ENCODE measurements around the gene MT1X. TPM values are rescaled to one million over a fixed set of nuclear protein-coding genes. Genes with fewer than 3 reads are reported as not detected.

Gene MT1X
- total RNA-seq, 1 donor from 2014 or later = 2.3 TPM

- Mint-ChIP-seq H3K9me3 (ENCODE audit: unreplicated experiment) (no peaks in the 10 kb centered on the region), H3K4me1 (ENCODE audit: unreplicated experiment) (no peaks in the 10 kb centered on the region), H3K36me3 (ENCODE audit: low read depth, unreplicated experiment) (no peaks in the 10 kb centered on the region), H3K27ac (ENCODE audit: unreplicated experiment) (no peak overlapping the region), H3K4me3 (ENCODE audit: unreplicated experiment) (no peak overlapping the region), H3K27me3 (ENCODE audit: unreplicated experiment) (peaks cover 5% of the 10 kb centered on the region)
- no peak for TF ChIP-seq CTCF (IDR thresholded peaks at IDR 0.05; ENCODE audit: unreplicated experiment)
- no peak for DNase-seq (ENCODE audit: low spot score)
These were observed 18.4 kb downstream of the MT1X start for GRCh38 chr16:56700631-56701030.

GRCh38 chr16:56701534-56701933 lies 19.3 kb downstream of the MT1X start:
- Mint-ChIP-seq H3K4me1 (ENCODE audit: unreplicated experiment) (no peaks in the 10 kb centered on the region), H3K36me3 (ENCODE audit: low read depth, unreplicated experiment) (no peaks in the 10 kb centered on the region), H3K4me3 (ENCODE audit: unreplicated experiment) (no peak overlapping the region), H3K27ac (ENCODE audit: unreplicated experiment) (no peak overlapping the region), H3K27me3 (ENCODE audit: unreplicated experiment) (peaks cover 5% of the 10 kb centered on the region), H3K9me3 (ENCODE audit: unreplicated experiment) (no peaks in the 10 kb centered on the region)
- no peak for DNase-seq (ENCODE audit: low spot score)
- TF ChIP-seq CTCF (IDR thresholded peaks at IDR 0.05; ENCODE audit: unreplicated experiment) = no peak

- no peak overlapping the region for H3K27ac Mint-ChIP-seq (ENCODE audit: unreplicated experiment)
- H3K4me1 Mint-ChIP-seq (ENCODE audit: unreplicated experiment) = no peaks in the 10 kb centered on the region
- no peak for DNase-seq (ENCODE audit: low spot score)
- no peak for TF ChIP-seq CTCF (IDR thresholded peaks at IDR 0.05; ENCODE audit: unreplicated experiment)
- H3K9me3 Mint-ChIP-seq (ENCODE audit: unreplicated experiment) = no peaks in the 10 kb centered on the region
- H3K27me3 Mint-ChIP-seq (ENCODE audit: unreplicated experiment) = peaks cover 5% of the 10 kb centered on the region
- no peak overlapping the region for H3K4me3 Mint-ChIP-seq (ENCODE audit: unreplicated experiment)
- no peaks in the 10 kb centered on the region for H3K36me3 Mint-ChIP-seq (ENCODE audit: low read depth, unreplicated experiment)
These were observed 20.6 kb downstream of the MT1X start for GRCh38 chr16:56702836-56703235.

GRCh38 chr16:56708525-56709442 lies 26.5 kb downstream of the MT1X start:
- Mint-ChIP-seq H3K27ac (ENCODE audit: unreplicated experiment) (no peak overlapping the region), H3K36me3 (ENCODE audit: low read depth, unreplicated experiment) (no peaks in the 10 kb centered on the region), H3K4me3 (ENCODE audit: unreplicated experiment) (no peak overlapping the region), H3K9me3 (ENCODE audit: unreplicated experiment) (no peaks in the 10 kb centered on the region), H3K27me3 (ENCODE audit: unreplicated experiment) (peaks cover 10% of the 10 kb centered on the region), H3K4me1 (ENCODE audit: unreplicated experiment) (peaks cover 3% of the 10 kb centered on the region)
- TF ChIP-seq CTCF (IDR thresholded peaks at IDR 0.05; ENCODE audit: unreplicated experiment) = no peak
- no peak for DNase-seq (ENCODE audit: low spot score)

GRCh38 chr16:56709443-56710040 lies 27.3 kb downstream of the MT1X start:
- Mint-ChIP-seq H3K9me3 (ENCODE audit: unreplicated experiment) (no peaks in the 10 kb centered on the region), H3K27ac (ENCODE audit: unreplicated experiment) (no peak overlapping the region)
- no peak for TF ChIP-seq CTCF (IDR thresholded peaks at IDR 0.05; ENCODE audit: unreplicated experiment)

More at GRCh38 chr16:56709443-56710040, 27.3 kb downstream of the MT1X start:
- DNase-seq (ENCODE audit: low spot score) = no peak
- Mint-ChIP-seq H3K36me3 (ENCODE audit: low read depth, unreplicated experiment) (no peaks in the 10 kb centered on the region), H3K27me3 (ENCODE audit: unreplicated experiment) (peaks cover 10% of the 10 kb centered on the region), H3K4me3 (ENCODE audit: unreplicated experiment) (no peak overlapping the region), H3K4me1 (ENCODE audit: unreplicated experiment) (peaks cover 3% of the 10 kb centered on the region)
